GM10847 (cell line): ENCODE results near the gene SDHA.

ENCODE experiments used
- POLR2A ChIP-seq: IDR thresholded peaks from 2 replicates; pipeline ENCODE4 v1.6.1; 2011; ENCODE audit not compliant: insufficient read length; ENCODE audit errors: extremely low read depth

SDHA gene

GRCh38 chr5:200985-201384 lies 17.1 kb upstream of the SDHA start:
- TF ChIP-seq POLR2A, result no peak

GRCh38 chr5:201672-202071 lies 16.4 kb upstream of the SDHA start:
- TF ChIP-seq POLR2A, result no peak

- no peak for TF ChIP-seq POLR2A
Observed at GRCh38 chr5:203246-203930, 14.7 kb upstream of the SDHA start.

- no peak for TF ChIP-seq POLR2A
Observed at GRCh38 chr5:204001-204400, 14.1 kb upstream of the SDHA start.

GRCh38 chr5:204462-204861 lies 13.7 kb upstream of the SDHA start:
- no peak for TF ChIP-seq POLR2A

GRCh38 chr5:204966-205670 lies 13.0 kb upstream of the SDHA start:
- TF ChIP-seq POLR2A, result no peak

- TF ChIP-seq POLR2A, result no peak
Observed at GRCh38 chr5:206406-206805, 11.7 kb upstream of the SDHA start.

- TF ChIP-seq POLR2A, result no peak
Observed at GRCh38 chr5:206927-207536, 11.1 kb upstream of the SDHA start.

- TF ChIP-seq POLR2A, result no peak
Observed at GRCh38 chr5:207599-207998, 10.5 kb upstream of the SDHA start.

- TF ChIP-seq POLR2A, result no peak
Observed at GRCh38 chr5:208449-209114, 9.5 kb upstream of the SDHA start.

GRCh38 chr5:213803-214395 lies 4.2 kb upstream of the SDHA start:
- TF ChIP-seq POLR2A, result no peak

GRCh38 chr5:218457-219291 lies 554 bp downstream of the SDHA start:
- TF ChIP-seq POLR2A, result no peak

- no peak for TF ChIP-seq POLR2A
Observed at GRCh38 chr5:219460-219863, 1.3 kb downstream of the SDHA start.

- TF ChIP-seq POLR2A, result no peak
Observed at GRCh38 chr5:219991-220390, 1.9 kb downstream of the SDHA start.

- TF ChIP-seq POLR2A, result no peak
Observed at GRCh38 chr5:223791-224190, 5.7 kb downstream of the SDHA start.

GRCh38 chr5:225334-225733 lies 7.2 kb downstream of the SDHA start:
- no peak for TF ChIP-seq POLR2A
